ENCODE data around the gene MRGPRX1.
"Not testable (repeated sequence)": the region's sequence is repeated elsewhere in the genome, so short reads cannot be mapped to it uniquely, and the experiment has no call there.

MRGPRX1 gene

DNA sequence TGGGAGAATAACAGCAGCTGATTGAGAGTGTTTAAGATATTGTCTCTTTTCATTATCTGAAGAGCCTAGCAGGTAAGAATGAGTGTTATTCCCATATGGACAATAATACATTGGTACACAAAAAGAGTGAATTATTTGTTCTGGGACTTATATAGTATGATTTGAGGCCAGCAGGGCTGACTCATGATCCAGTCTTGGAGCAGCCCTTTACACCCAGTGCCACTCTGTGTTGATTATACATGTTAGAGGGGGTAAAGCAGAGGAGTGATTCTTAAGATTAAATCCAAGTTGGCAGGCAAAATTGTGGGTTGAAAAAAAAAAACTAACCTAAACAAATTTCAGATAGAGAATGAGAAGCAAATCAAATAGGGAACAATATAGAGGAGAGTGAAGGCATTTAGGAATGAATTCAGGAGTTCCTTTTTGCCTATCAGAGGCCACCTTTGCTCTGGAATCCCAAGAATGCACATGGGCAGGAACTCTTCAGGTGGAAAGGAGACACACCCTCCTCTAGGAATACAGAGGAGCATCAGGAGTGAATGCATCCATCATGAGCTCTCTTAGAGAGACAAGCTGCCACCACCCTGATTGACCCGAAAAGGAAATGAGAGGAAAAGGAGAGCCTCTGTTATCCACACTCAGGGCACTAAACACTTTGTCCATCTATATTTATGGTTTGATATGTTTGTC, 19.2 kb upstream of the MRGPRX1 start:
- TF ChIP-seq, protein P1, sequence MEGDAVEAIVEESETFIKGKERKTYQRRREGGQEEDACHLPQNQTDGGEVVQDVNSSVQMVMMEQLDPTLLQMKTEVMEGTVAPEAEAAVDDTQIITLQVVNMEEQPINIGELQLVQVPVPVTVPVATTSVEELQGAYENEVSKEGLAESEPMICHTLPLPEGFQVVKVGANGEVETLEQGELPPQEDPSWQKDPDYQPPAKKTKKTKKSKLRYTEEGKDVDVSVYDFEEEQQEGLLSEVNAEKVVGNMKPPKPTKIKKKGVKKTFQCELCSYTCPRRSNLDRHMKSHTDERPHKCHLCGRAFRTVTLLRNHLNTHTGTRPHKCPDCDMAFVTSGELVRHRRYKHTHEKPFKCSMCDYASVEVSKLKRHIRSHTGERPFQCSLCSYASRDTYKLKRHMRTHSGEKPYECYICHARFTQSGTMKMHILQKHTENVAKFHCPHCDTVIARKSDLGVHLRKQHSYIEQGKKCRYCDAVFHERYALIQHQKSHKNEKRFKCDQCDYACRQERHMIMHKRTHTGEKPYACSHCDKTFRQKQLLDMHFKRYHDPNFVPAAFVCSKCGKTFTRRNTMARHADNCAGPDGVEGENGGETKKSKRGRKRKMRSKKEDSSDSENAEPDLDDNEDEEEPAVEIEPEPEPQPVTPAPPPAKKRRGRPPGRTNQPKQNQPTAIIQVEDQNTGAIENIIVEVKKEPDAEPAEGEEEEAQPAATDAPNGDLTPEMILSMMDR (IDR thresholded peaks at IDR 0.05; ENCODE audit: low read depth, low read length) = no peak
- H3K4me3 ChIP-seq (replicated peaks in 1 of 2; ENCODE audit: low read depth in 2 of 2, low read length in 2 of 2) = no peak overlapping the region
- DNase-seq (ENCODE audit: low read depth in 2 of 2) = no peak

DNA sequence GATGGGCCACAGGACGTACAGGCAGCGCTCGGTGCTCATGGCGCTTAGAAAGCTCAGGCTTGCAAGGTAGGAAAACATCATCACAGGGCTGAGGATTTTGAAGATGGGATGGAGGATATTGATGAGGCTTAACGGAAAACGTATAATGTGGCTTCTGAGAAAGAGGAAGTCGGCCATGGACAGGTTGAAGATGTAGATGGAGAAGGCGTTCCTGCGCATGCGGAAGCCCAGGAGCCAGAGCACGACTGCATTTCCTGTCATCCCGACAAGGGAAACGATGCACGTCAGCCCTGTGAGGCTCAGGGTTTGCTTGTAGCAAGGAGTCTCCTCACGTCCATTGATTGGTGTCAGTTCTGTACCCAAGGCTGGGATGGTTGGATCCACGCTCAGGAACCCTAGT, 17.4 kb upstream of the MRGPRX1 start:
- no peak for DNase-seq (ENCODE audit: low read depth in 2 of 2)
- TF ChIP-seq, protein P1 (IDR thresholded peaks at IDR 0.05; ENCODE audit: low read depth, low read length) = no peak
- no peak overlapping the region for H3K4me3 ChIP-seq (replicated peaks in 1 of 2; ENCODE audit: low read depth in 2 of 2, low read length in 2 of 2)

DNA sequence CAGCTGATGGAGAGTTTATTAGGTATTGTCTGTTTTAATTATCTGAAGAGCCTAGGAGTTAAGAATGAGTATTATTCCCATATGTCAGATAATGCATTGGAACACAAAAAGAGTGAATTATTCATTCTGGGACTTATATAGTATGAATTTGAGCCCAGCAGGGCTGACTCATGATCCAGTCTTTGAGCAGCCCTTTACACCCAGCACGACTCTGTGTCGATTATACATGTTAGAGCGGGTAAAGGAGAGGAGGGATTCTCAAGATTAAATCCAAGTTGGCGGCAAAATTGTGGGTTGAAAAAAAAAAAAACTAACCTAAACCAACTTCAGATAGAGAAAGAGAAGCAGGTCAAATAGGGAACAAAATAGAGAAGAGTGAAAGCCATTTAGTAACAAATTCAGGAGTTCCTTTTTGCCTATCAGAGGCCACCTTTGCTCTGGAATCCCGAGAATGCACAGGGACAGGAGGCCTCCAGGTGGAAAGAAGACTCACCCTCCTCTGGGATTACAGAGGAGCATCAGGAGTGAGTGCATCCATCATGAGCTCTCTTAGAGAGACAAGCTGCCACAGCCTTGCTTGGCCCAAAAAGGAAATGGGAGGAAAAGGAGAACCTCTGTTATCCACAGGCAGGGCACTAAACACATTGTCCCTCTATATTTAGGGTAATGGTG, 3.1 kb downstream of the MRGPRX1 start:
- TF ChIP-seq, protein P1 (IDR thresholded peaks at IDR 0.05; ENCODE audit: low read depth, low read length) = no peak
- DNase-seq (ENCODE audit: low read depth in 2 of 2) = no peak
- no peak overlapping the region for H3K4me3 ChIP-seq (replicated peaks in 1 of 2; ENCODE audit: low read depth in 2 of 2, low read length in 2 of 2)

DNA sequence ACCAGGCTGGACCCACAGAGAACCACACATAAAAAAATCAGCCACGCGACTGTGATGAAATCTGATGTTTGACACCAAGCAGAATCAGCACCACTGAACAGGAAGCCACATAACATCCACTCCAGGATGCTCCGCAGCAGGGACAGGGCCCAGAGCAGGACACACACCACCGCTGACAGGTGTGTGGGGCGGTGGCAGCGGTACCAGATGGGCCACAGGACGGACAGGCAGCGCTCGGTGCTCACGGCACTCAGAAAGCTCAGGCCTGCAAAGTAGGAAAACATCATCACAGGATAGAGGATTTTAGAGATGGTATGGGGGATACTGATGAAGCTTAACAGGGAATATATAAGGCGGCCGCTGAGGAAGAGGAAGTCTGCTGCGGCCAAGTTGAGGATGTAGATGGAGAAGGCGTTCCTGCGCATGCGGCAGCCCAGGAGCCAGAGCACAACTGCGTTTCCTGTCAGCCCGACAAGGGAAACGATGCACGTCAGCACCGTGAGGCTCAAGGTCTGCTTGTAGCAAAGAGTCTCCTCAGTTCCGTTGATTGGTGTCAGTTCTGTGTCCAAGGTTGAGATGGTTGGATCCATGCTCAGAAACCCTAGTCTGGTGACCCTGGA, 4.9 kb downstream of the MRGPRX1 start:
- H3K4me3 ChIP-seq (replicated peaks in 1 of 2; ENCODE audit: low read depth in 2 of 2, low read length in 2 of 2) = no peak overlapping the region
- TF ChIP-seq, protein P1 (IDR thresholded peaks at IDR 0.05; ENCODE audit: low read depth, low read length) = no peak
- DNase-seq (ENCODE audit: low read depth in 2 of 2) = no peak

DNA sequence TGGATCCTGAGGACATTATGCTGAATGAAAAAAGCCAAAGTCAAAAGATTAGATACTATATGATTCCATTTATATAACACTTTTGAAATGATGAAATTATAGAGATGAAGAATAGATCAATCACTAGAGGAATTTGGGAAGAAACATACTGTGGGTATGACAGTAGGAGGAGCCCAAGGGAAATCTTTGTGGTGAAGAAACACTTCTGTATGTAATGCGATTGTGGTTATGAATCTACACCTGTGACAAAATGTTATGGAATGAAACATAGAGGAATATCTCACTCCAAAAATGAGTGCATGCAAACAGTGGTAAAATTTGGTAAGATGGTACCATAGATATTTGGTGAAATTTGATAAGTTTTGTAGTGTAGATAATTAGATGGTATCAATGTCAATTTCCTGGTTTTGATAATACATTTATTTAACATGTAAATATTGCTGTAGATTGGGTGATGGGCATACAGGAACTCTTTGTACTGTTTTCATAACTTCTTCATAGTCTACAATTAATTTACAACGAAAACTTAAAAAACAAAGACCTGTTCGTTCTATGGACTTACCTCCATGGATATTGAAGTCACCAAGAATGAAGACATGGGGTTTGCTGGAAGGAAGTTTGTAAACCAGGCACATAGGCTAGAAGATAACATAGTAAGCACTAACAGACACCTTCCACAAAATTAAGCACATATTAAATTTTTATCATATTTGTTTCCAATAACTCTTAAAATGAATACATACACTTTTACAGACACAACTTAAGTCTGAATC, 11.5 kb downstream of the MRGPRX1 start:
- TF ChIP-seq, protein P1 (IDR thresholded peaks at IDR 0.05; ENCODE audit: low read depth, low read length) = no peak
- no peak overlapping the region for H3K4me3 ChIP-seq (replicated peaks in 1 of 2; ENCODE audit: low read depth in 2 of 2, low read length in 2 of 2)

DNA sequence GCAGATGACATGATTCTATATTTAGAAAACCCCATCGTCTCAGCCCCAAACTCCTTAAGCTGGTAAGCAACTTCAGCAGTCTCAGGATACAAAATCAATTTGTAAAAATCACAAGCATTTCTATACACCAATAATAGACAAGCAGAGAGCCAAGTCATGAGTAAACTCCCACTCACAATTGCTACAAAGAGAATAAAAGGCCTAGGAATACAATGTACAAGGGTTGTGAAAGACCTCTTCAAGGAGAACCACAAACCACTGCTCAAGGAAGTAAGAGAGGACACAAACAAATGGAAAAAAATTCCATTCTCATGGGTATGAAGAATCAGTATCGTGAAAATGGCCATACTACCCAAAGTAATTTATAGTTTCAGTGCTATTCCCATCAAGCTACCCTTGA, 13.8 kb downstream of the MRGPRX1 start:
- H3K4me3 ChIP-seq (replicated peaks in 1 of 2; ENCODE audit: low read depth in 2 of 2, low read length in 2 of 2) = not testable (repeated sequence)

More for the DNA sequence above, 11.5 kb downstream of the MRGPRX1 start:
- DNase-seq (ENCODE audit: low read depth in 2 of 2) = no peak

DNA sequence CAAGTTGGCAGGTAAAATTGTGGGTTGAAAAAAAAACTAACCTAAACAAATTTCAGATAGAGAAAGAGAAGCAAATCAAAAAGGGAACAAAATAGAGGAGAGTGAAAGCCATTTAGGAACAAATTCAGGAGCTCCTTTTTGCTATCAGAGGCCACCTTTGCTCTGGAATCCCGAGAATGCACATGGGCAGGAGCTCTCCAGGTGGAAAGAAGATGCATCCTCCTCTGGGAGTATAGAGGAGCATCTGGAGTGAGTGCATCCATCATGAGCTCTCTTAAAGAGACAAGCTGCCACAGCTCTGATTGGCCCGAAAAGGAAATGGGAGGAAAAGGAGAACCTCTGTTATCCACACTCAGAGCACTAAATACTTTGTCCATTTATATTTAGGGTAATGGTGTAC, 26.3 kb downstream of the MRGPRX1 start:
- TF ChIP-seq, protein P1 (IDR thresholded peaks at IDR 0.05; ENCODE audit: low read depth, low read length) = no peak
- DNase-seq (ENCODE audit: low read depth in 2 of 2) = no peak
- no peak overlapping the region for H3K4me3 ChIP-seq (replicated peaks in 1 of 2; ENCODE audit: low read depth in 2 of 2, low read length in 2 of 2)

More for the DNA sequence above, 13.8 kb downstream of the MRGPRX1 start:
- peak in 1 of 2 donors; percentile 30 for DNase-seq (ENCODE audit: low read depth in 2 of 2)
